ENCODE results near the gene PLEKHG5. TPM values are rescaled to one million over a fixed set of nuclear protein-coding genes. Genes with fewer than 3 reads are reported as not detected.

PLEKHG5 gene
- polyA plus RNA-seq, 1 experiment = 4.3 TPM

GRCh38 chr1:6472391-6472790, 19.1 kb downstream of the PLEKHG5 start:
- ChIA-PET POLR2A (no interaction called here), CTCF (interaction anchor here (0.7 to 1.6 kb wide), 6 partner anchors 9 to 226 kb away, joined by 3 to 6 read pairs (median 4); no protein-coding TSS in a partner anchor)
- peak; percentile 35; the same call in 1 of the 2 replicates for TF ChIP-seq CTCF (IDR thresholded peaks at IDR 0.05; ENCODE audit: insufficient read depth, low read depth, low read length)
- H3K36me3 ChIP-seq (ENCODE audit: control insufficient read depth, insufficient read depth, low read length) = peaks cover 36% of the 10 kb centered on the region
- H3K4me3 ChIP-seq (ENCODE audit: low read depth, low read length) = no peak overlapping the region
- H3K27me3 ChIP-seq (ENCODE audit: control insufficient read depth, insufficient read depth, low read length) = no peaks in the 10 kb centered on the region
- DNase-seq (ENCODE audit: low read depth) = no peak

GRCh38 chr1:6471970-6472368, 19.5 kb downstream of the PLEKHG5 start:
- TF ChIP-seq CTCF (IDR thresholded peaks at IDR 0.05; ENCODE audit: insufficient read depth, low read depth, low read length) = no peak
- CTCF ChIA-PET = interaction anchor here (0.6 to 1.6 kb wide), 9 partner anchors 9 to 225 kb away, joined by 3 to 6 read pairs (median 3); no protein-coding TSS in a partner anchor
- H3K36me3 ChIP-seq (ENCODE audit: control insufficient read depth, insufficient read depth, low read length) = peaks cover 37% of the 10 kb centered on the region
- POLR2A ChIA-PET = no interaction called here
- no peaks in the 10 kb centered on the region for H3K27me3 ChIP-seq (ENCODE audit: control insufficient read depth, insufficient read depth, low read length)
- no peak for DNase-seq (ENCODE audit: low read depth)
- no peak overlapping the region for H3K4me3 ChIP-seq (ENCODE audit: low read depth, low read length)

GRCh38 chr1:6471086-6471969, 20.1 kb downstream of the PLEKHG5 start:
- POLR2A ChIA-PET = no interaction called here
- Histone ChIP-seq H3K4me3 (ENCODE audit: low read depth, low read length) (no peak overlapping the region), H3K36me3 (ENCODE audit: control insufficient read depth, insufficient read depth, low read length) (peaks cover 37% of the 10 kb centered on the region), H3K27me3 (ENCODE audit: control insufficient read depth, insufficient read depth, low read length) (no peaks in the 10 kb centered on the region)
- no peak for DNase-seq (ENCODE audit: low read depth)
- no peak for TF ChIP-seq CTCF (IDR thresholded peaks at IDR 0.05; ENCODE audit: insufficient read depth, low read depth, low read length)
- CTCF ChIA-PET = interaction anchor here (0.6 to 1.3 kb wide), 7 partner anchors 9 to 175 kb away, joined by 3 to 6 read pairs (median 3); no protein-coding TSS in a partner anchor

GRCh38 chr1:6470132-6471085, 21.1 kb downstream of the PLEKHG5 start:
- DNase-seq (ENCODE audit: low read depth) = no peak
- ChIA-PET CTCF (interaction anchor here (0.9 to 1.1 kb wide), 5 partner anchors 8 to 176 kb away, joined by 3 to 5 read pairs (median 3); no protein-coding TSS in a partner anchor), POLR2A (no interaction called here)
- Histone ChIP-seq H3K27me3 (ENCODE audit: control insufficient read depth, insufficient read depth, low read length) (no peaks in the 10 kb centered on the region), H3K36me3 (ENCODE audit: control insufficient read depth, insufficient read depth, low read length) (peaks cover 37% of the 10 kb centered on the region), H3K4me3 (ENCODE audit: low read depth, low read length) (no peak overlapping the region)
- TF ChIP-seq CTCF (IDR thresholded peaks at IDR 0.05; ENCODE audit: insufficient read depth, low read depth, low read length) = no peak
